Jurkat, Clone E6-1 (cell line): ENCODE measurements around the gene VCL.
"Not testable (repeated sequence)": the region's sequence is repeated elsewhere in the genome, so short reads cannot be mapped to it uniquely, and the experiment has no call there.

Source experiments
- DNase-seq: peaks from one replicate; pipeline ENCODE4 v3.0.0-alpha.2; 2011; ENCODE audit warnings: low read depth, low spot score
- H3K4me3 ChIP-seq: 2 replicates; pipeline ENCODE4 v1.5.1; 2011; ENCODE audit warnings: mild to moderate bottlenecking, low read length, control low read depth, moderate library complexity

The VCL gene

GRCh38 chr10:74032208-74032607 lies 34.3 kb downstream of the VCL start:
- H3K4me3 ChIP-seq, DNase-seq: not testable (repeated sequence)

GRCh38 chr10:74032900-74033655 lies 35.2 kb downstream of the VCL start:
- no peak overlapping the region for H3K4me3 ChIP-seq
- DNase-seq, result no peak

GRCh38 chr10:74033702-74034101 lies 35.8 kb downstream of the VCL start:
- H3K4me3 ChIP-seq, result no peak overlapping the region
- DNase-seq, result no peak

GRCh38 chr10:74034301-74034700 lies 36.4 kb downstream of the VCL start:
- no peak for DNase-seq
- no peak overlapping the region for H3K4me3 ChIP-seq

- DNase-seq, result no peak
- H3K4me3 ChIP-seq, result no peak overlapping the region
These were observed 37.4 kb downstream of the VCL start for GRCh38 chr10:74035303-74035702.

GRCh38 chr10:74036474-74036873 lies 38.6 kb downstream of the VCL start:
- H3K4me3 ChIP-seq, result no peak overlapping the region
- DNase-seq, result no peak

GRCh38 chr10:74039561-74040145 lies 41.7 kb downstream of the VCL start:
- DNase-seq, result no peak
- H3K4me3 ChIP-seq, result no peak overlapping the region

- no peak overlapping the region for H3K4me3 ChIP-seq
- DNase-seq, result no peak
These were observed 42.5 kb downstream of the VCL start for GRCh38 chr10:74040200-74041126.

GRCh38 chr10:74044419-74044818 lies 46.5 kb downstream of the VCL start:
- no peak overlapping the region for H3K4me3 ChIP-seq
- no peak for DNase-seq

GRCh38 chr10:74047304-74047703 lies 49.4 kb downstream of the VCL start:
- no peak overlapping the region for H3K4me3 ChIP-seq
- DNase-seq, result no peak

GRCh38 chr10:74047871-74048270 lies 50.0 kb downstream of the VCL start:
- no peak overlapping the region for H3K4me3 ChIP-seq
- no peak for DNase-seq

GRCh38 chr10:74048433-74048832 lies 50.5 kb downstream of the VCL start:
- no peak for DNase-seq

GRCh38 chr10:74049955-74050354 lies 52.0 kb downstream of the VCL start:
- no peak overlapping the region for H3K4me3 ChIP-seq
- DNase-seq, result no peak

More at GRCh38 chr10:74048433-74048832, 50.5 kb downstream of the VCL start:
- H3K4me3 ChIP-seq, result no peak overlapping the region

- H3K4me3 ChIP-seq, result no peak overlapping the region
- no peak for DNase-seq
These were observed 52.7 kb downstream of the VCL start for GRCh38 chr10:74050653-74051052.

GRCh38 chr10:74051736-74052342 lies 53.9 kb downstream of the VCL start:
- H3K4me3 ChIP-seq, result no peak overlapping the region
- DNase-seq, result no peak

- no peak overlapping the region for H3K4me3 ChIP-seq
- DNase-seq, result no peak
These were observed 55.1 kb downstream of the VCL start for GRCh38 chr10:74052994-74053393.

- no peak overlapping the region for H3K4me3 ChIP-seq
- DNase-seq, result no peak
These were observed 57.6 kb downstream of the VCL start for GRCh38 chr10:74055383-74056049.

GRCh38 chr10:74056050-74056818 lies 58.3 kb downstream of the VCL start:
- no peak for DNase-seq
- no peak overlapping the region for H3K4me3 ChIP-seq
